Suppressor macrophage treated with lipopolysaccharide for 1 hour (primary cell): Measurements from ENCODE around the gene GLB1L3.
"Not testable (repeated sequence)": the region's sequence is repeated elsewhere in the genome, so short reads cannot be mapped to it uniquely, and the experiment has no call there.

Source experiments
- DNase-seq, 3 donors: peaks; one replicate each; pipeline ENCODE4 v3.0.0-alpha.2; 2020 to 2022

Gene GLB1L3

GRCh38 chr11:134317103-134317502 lies 40.9 kb downstream of the GLB1L3 start:
- DNase-seq = no peak

DNA sequence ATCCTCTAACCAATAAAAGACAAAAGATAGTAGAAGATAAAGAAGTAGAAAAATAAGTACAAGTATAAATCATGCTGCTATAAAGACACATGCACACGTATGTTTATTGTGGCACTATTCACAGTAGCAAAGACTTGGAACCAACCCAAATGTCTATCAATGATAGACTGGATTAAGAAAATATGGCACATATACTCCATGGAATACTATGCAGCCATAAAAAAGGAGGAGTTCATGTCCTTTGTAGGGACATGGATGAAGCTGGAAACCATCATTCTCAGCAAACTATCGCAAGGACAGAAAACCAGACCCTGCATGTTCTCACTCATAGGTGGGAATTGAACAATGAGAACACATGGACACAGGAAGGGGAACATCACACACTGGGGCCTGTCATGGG lies 45.2 kb downstream of the GLB1L3 start:
- DNase-seq = not testable (repeated sequence)

- no peak for DNase-seq
These were observed 46.4 kb downstream of the GLB1L3 start for GRCh38 chr11:134322553-134322952.

GRCh38 chr11:134328433-134328832 lies 52.3 kb downstream of the GLB1L3 start:
- DNase-seq = no peak

GRCh38 chr11:134330611-134331353 lies 54.6 kb downstream of the GLB1L3 start:
- DNase-seq = peak in 1 of 3 donors; percentile 1

GRCh38 chr11:134331354-134332188 lies 55.4 kb downstream of the GLB1L3 start, which contains the start of gene GLB1L2:
TSS of gene GLB1L2 (plus strand) at chr11:134331988. CDS start at chr11:134332062, 74 bp downstream.
- peak; percentile 58 to 86 (median 76) for DNase-seq

GRCh38 chr11:134332189-134332631 lies 56.0 kb downstream of the GLB1L3 start:
- peak in 1 of 3 donors; percentile 2 for DNase-seq

DNA sequence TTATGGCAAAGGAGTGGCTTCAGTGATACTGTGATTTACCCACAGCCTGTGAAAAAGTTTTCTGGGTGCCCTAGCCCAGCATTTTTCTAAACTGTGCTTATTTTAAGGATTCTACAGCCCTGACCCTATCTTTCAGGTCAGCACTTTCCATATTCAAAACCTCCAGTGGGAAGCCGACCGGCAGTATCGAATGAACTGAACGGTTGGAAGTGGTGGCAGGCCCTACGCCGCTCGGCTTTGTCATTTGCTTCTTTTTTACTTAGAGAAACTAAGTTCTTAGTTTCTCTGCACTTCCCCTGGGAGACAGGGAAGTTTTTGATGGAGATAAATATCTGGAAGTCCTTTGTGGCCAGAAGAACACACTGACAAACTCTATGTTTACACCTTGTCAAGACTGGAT lies 56.6 kb downstream of the GLB1L3 start:
- DNase-seq = no peak

DNA sequence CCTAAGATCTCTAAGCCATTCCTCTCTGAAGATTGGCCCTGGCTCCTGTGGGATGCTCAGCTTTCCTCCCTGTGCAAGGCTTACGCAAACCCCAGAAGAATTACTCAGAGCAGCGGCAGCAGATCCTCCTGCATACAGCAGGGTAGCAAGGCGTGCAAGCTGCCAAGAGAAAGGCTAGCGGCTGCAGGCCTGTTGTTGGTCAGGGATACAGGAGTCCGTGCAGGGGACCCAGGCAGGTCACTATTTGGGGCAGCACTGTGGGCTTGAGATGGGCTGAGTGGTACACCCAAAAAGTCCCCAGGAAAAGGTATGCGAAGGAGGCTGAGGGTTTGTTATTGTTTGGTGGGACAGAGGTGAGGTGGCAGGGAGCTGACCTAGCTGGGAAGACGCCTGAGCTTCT lies 57.1 kb downstream of the GLB1L3 start:
- no peak for DNase-seq

- peak; percentile 59 to 63 (median 62) for DNase-seq
These were observed 57.8 kb downstream of the GLB1L3 start for GRCh38 chr11:134333946-134334345.

DNA sequence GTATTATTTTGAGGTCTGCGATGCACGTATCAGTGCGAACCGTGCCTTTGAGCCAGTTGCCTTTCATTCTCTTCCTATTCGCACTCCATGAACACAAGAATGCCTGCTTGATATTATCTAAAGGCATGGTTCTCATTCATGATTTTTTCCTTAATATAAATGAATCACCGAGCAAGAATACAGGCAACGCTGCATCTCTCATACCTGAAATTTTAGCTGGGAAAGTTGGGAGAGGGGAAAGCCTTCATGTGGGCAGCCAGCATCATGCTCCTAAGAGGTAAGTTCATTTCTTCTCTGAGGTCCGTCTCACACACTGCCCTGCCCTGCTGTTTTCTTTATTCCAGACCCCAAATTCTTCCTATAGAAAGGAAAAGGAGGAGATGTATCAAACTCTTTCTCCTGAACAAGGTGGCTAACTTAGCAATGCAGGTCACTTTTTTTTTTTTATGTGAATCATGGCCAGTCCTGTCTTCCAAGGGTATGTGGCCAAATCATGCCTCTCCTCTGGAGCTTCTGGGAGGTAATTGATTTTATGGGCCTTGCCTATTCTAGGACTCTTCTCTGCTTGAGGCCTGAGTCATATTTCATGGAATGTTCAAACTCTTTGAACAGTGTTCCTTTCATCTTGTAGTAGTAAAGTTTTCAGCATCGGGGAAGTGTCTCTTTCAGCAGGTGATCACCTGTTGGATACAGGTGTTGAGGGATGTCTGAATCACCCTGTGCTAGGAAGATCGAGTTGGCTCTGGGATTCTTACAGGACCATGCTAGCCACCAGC lies 58.8 kb downstream of the GLB1L3 start:
- no peak for DNase-seq

- no peak for DNase-seq
These were observed 60.9 kb downstream of the GLB1L3 start for GRCh38 chr11:134337051-134337450.

DNA sequence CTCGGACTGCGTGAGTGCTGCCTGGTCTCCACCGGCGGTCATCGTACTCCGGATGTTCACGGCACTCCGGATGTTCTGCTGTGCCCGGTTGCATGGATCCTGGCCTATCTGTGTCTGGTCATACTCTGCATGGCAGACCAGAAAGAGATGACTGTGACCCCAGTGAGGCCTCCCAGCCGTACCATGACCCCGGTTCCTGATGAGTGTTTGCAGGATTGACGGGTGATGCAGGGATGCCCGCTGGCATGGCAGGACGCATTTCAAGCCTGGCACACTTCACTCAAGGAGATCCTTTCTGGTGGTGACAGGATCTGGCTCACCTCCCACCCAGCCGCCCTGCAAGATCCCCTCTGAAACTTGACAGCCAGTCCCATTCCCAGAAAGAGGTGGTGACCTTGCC lies 61.9 kb downstream of the GLB1L3 start:
- DNase-seq = no peak

DNA sequence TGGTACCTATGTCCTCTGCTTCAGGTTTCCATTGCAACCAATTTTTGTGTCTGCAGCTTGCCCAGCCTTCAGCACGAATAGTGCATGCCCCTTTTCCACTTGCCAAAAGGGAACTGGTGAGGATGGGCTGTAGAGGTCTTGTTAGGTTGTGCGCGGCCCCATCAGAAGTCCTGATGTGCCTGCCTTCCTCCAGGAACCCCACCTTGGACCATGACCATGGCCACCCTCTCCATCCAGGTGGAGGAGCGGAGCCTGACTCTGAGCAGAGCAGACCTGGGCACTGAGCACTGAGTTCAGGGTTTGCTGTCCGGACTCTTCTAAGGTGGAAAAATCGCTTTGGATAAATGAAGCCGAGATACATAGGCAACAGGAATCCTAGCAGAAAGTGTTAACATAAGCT lies 62.5 kb downstream of the GLB1L3 start:
- DNase-seq = no peak

- DNase-seq = no peak
These were observed 63.6 kb downstream of the GLB1L3 start for GRCh38 chr11:134339756-134340155.

DNA sequence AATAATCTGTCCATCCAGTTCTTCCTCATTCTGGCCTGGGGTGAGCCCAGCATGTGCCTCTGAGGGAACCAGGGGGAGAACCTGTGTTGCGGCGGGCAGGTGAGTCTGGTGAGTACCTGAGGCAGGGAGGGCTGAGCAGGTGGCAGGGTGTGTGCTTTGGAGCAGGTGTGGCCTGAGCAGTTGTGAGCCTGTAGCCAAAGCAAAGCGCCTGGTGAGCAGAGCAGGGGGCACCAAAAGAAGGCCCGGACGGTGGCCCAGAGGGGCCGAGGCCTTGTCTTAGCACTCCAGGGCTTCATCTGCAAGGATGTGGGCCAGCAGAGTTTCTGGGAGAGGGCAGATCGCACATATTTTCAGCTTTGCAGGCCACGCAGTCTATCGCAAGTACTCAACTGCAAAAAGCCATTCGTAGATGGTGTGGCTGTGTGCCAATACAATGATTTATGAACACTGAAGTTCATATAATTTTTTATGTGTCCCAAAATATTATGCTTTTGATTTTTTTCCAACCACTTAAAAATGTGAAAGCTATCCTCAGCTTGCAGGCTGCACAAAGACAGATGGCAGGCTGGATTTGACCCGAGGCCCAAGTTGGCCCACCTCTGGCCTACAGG lies 64.3 kb downstream of the GLB1L3 start:
- DNase-seq = no peak

- DNase-seq = no peak
These were observed 65.8 kb downstream of the GLB1L3 start for GRCh38 chr11:134341805-134342571.

DNA sequence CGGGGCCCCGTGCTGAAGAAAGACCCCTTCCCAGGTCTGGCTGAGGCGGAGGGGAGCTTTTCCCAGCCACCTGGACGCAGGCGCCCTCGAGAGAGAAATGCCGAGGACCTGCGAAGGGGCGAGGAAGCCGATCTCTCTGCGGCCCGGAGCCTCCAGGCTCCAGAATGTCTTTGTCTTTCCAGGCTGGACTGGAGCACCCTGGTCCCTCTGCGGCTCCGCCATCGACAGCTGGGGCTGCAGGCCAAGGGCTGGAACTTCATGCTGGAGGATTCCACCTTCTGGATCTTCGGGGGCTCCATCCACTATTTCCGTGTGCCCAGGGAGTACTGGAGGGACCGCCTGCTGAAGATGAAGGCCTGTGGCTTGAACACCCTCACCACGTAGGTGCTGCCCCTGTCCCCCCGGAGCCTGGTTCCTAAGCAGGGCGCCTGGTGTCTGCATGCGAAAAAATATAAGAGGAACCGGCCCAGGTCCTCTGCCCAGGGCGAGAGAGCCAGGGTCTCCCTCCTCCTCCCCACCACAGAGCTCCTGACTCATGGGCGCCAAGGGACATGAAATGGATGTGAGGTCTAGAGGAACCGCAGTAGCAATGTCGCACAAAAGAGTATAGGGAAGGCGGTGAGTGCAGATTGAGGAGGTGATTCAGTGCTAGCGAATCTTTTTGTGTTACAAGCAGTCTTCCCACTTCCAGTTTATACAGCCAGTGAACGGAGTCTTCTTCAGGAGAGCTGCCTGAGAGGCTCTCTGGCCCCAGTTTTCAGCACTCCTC lies 66.6 kb downstream of the GLB1L3 start:
- no peak for DNase-seq

DNA sequence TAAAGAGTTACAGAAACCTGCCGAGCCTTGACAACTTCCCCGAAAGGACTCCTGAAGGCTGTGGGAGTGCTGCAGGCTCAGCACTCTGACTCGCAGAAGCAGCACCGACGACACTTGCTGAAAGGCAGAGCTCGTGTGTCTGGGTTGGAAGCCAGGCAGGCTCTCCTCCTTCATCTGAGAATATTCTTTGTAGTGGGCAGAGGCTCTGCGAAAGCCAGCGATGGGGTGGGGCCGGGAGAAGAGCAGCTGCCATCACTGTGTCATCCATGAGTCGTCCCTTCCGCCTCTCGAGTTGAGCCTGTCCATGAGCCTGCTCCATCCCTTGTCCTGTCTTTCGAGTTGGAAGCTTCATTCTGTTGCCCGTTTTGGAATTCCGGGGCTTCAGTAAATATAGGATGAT lies 67.5 kb downstream of the GLB1L3 start:
- no peak for DNase-seq

- DNase-seq = not testable (repeated sequence)
These were observed 68.5 kb downstream of the GLB1L3 start for GRCh38 chr11:134344497-134345236.

DNA sequence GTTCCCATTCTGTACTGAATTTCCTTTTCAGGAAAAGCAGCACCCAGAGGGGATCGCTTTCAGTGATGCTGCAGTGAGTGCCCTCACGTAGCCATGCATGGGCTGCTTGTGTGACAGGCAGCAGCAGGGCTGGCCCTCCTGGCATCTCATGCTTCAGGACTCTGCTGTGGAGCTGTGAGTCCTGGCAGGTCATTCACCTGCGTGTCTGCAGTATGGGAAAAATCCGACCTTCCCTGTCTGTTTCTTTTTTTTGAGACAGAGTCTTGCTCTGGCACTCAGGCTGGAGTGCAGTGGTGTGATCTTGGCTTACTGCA lies 69.0 kb downstream of the GLB1L3 start:
- DNase-seq = no peak
